ENCODE data around the gene PLEKHG1. TPM values are rescaled to one million over a fixed set of nuclear protein-coding genes. Genes with fewer than 3 reads are reported as not detected.

PLEKHG1 gene
- total RNA-seq, 1 donor from 2014 or later, result 135 TPM

- Mint-ChIP-seq H3K27ac (ENCODE audit: unreplicated experiment) (no peak overlapping the region), H3K36me3 (ENCODE audit: low read depth, unreplicated experiment) (peaks cover 16% of the 10 kb centered on the region), H3K4me1 (ENCODE audit: unreplicated experiment) (peaks cover 62% of the 10 kb centered on the region), H3K9me3 (ENCODE audit: unreplicated experiment) (no peaks in the 10 kb centered on the region), H3K27me3 (ENCODE audit: unreplicated experiment) (no peaks in the 10 kb centered on the region), H3K4me3 (ENCODE audit: unreplicated experiment) (no peak overlapping the region)
- TF ChIP-seq CTCF (IDR thresholded peaks at IDR 0.05; ENCODE audit: unreplicated experiment), result no peak
- no peak for DNase-seq (ENCODE audit: low spot score)
Observed at GRCh38 chr6:150638267-150638666, 38.6 kb downstream of the PLEKHG1 start.

GRCh38 chr6:150638765-150639164, 39.1 kb downstream of the PLEKHG1 start:
- peaks cover 57% of the 10 kb centered on the region for H3K4me1 Mint-ChIP-seq (ENCODE audit: unreplicated experiment)
- DNase-seq (ENCODE audit: low spot score), result no peak
- no peaks in the 10 kb centered on the region for H3K27me3 Mint-ChIP-seq (ENCODE audit: unreplicated experiment)
- H3K27ac Mint-ChIP-seq (ENCODE audit: unreplicated experiment), result no peak overlapping the region
- H3K4me3 Mint-ChIP-seq (ENCODE audit: unreplicated experiment), result no peak overlapping the region
- H3K9me3 Mint-ChIP-seq (ENCODE audit: unreplicated experiment), result no peaks in the 10 kb centered on the region
- peaks cover 12% of the 10 kb centered on the region for H3K36me3 Mint-ChIP-seq (ENCODE audit: low read depth, unreplicated experiment)
- TF ChIP-seq CTCF (IDR thresholded peaks at IDR 0.05; ENCODE audit: unreplicated experiment), result no peak

GRCh38 chr6:150639823-150640331, 40.2 kb downstream of the PLEKHG1 start:
- H3K9me3 Mint-ChIP-seq (ENCODE audit: unreplicated experiment), result no peaks in the 10 kb centered on the region
- peak overlapping the region; percentile 29 for H3K4me3 Mint-ChIP-seq (ENCODE audit: unreplicated experiment)
- H3K27me3 Mint-ChIP-seq (ENCODE audit: unreplicated experiment), result no peaks in the 10 kb centered on the region
- peaks cover 47% of the 10 kb centered on the region for H3K4me1 Mint-ChIP-seq (ENCODE audit: unreplicated experiment)
- H3K27ac Mint-ChIP-seq (ENCODE audit: unreplicated experiment), result no peak overlapping the region
- H3K36me3 Mint-ChIP-seq (ENCODE audit: low read depth, unreplicated experiment), result peaks cover 12% of the 10 kb centered on the region
- DNase-seq (ENCODE audit: low spot score), result no peak
- TF ChIP-seq CTCF (IDR thresholded peaks at IDR 0.05; ENCODE audit: unreplicated experiment), result no peak

GRCh38 chr6:150640556-150641209, 41.0 kb downstream of the PLEKHG1 start:
- Mint-ChIP-seq H3K4me1 (ENCODE audit: unreplicated experiment) (peaks cover 42% of the 10 kb centered on the region), H3K9me3 (ENCODE audit: unreplicated experiment) (no peaks in the 10 kb centered on the region)

More at GRCh38 chr6:150640556-150641209, 41.0 kb downstream of the PLEKHG1 start:
- Mint-ChIP-seq H3K27me3 (ENCODE audit: unreplicated experiment) (no peaks in the 10 kb centered on the region), H3K27ac (ENCODE audit: unreplicated experiment) (no peak overlapping the region), H3K36me3 (ENCODE audit: low read depth, unreplicated experiment) (peaks cover 12% of the 10 kb centered on the region), H3K4me3 (ENCODE audit: unreplicated experiment) (peak overlapping the region; percentile 29)
- no peak for DNase-seq (ENCODE audit: low spot score)
- no peak for TF ChIP-seq CTCF (IDR thresholded peaks at IDR 0.05; ENCODE audit: unreplicated experiment)

All from endothelial cell (in vitro differentiated cells).